ENCODE measurements around the gene GPR21. TPM values are rescaled to one million over a fixed set of nuclear protein-coding genes. Genes with fewer than 3 reads are reported as not detected.

Gene GPR21
- total and polyA plus RNA-seq, 8 donors, result 0.16 to 0.97 (median 0.55) TPM; not detected in 3

GRCh38 chr9:123073441-123073840 is 40.0 kb downstream of the GPR21 start:
- H3K27me3 ChIP-seq, result no peaks in the 10 kb centered on the region
- H3K4me1 ChIP-seq, result no peaks in the 10 kb centered on the region
- 74 to 77% methylated on average over 5 of the region's 5 CpGs for WGBS, 2 donors
- peaks cover 0 to 21% (median 4%) of the 10 kb centered on the region in 3 donors for H3K36me3 ChIP-seq
- FAIRE-seq (no peak), DNase-seq (no peak), ATAC-seq (no peak)
- H3K4me3 ChIP-seq, result no peak overlapping the region
- no peak for TF ChIP-seq CTCF (IDR thresholded peaks at IDR 0.05)
- no peaks in the 10 kb centered on the region for H3K9me3 ChIP-seq
- intact Hi-C loops (cut with DNase I), result no loop called here
- H3K27ac ChIP-seq, result no peak overlapping the region

GRCh38 chr9:123073991-123074422 is 40.5 kb downstream of the GPR21 start:
- intact Hi-C loops (cut with DNase I), result no loop called here
- FAIRE-seq (no peak), DNase-seq (no peak), ATAC-seq (no peak)
- no peak for TF ChIP-seq CTCF (IDR thresholded peaks at IDR 0.05)
- Histone ChIP-seq H3K9me3 (no peaks in the 10 kb centered on the region), H3K27ac (no peak overlapping the region), H3K4me3 (no peak overlapping the region), H3K36me3 (peaks cover 0 to 21% (median 4%) of the 10 kb centered on the region in 3 donors), H3K4me1 (no peaks in the 10 kb centered on the region), H3K27me3 (no peaks in the 10 kb centered on the region)
- WGBS, 2 donors, result 65 to 72% methylated on average over 1 of the region's 1 CpG

- no peak for ATAC-seq
- intact Hi-C loops (cut with DNase I), result no loop called here
- no peak for FAIRE-seq
- H3K4me1 ChIP-seq, result no peaks in the 10 kb centered on the region
- H3K36me3 ChIP-seq, result peaks cover 0 to 21% (median 4%) of the 10 kb centered on the region in 3 donors
- H3K27ac ChIP-seq, result no peak overlapping the region
- H3K9me3 ChIP-seq, result no peaks in the 10 kb centered on the region
- H3K27me3 ChIP-seq, result no peaks in the 10 kb centered on the region
- DNase-seq, result no peak
- 94 to 97% methylated on average over 3 of the region's 3 CpGs for whole genome bisulfite sequencing, 2 donors
- no peak for TF ChIP-seq CTCF (IDR thresholded peaks at IDR 0.05)
- no peak overlapping the region for H3K4me3 ChIP-seq
Measured at GRCh38 chr9:123074628-123075027, 41.2 kb downstream of the GPR21 start.

GRCh38 chr9:123080444-123080843 is 47.0 kb downstream of the GPR21 start:
- TF ChIP-seq CTCF (IDR thresholded peaks at IDR 0.05), result no peak
- Histone ChIP-seq H3K4me1 (no peaks in the 10 kb centered on the region), H3K9me3 (no peaks in the 10 kb centered on the region), H3K36me3 (peaks cover 0 to 18% (median 0%) of the 10 kb centered on the region in 3 donors), H3K4me3 (no peak overlapping the region), H3K27me3 (no peaks in the 10 kb centered on the region), H3K27ac (no peak overlapping the region)
- intact Hi-C loops (cut with DNase I), result loop anchor here in 1 of 3 donors (10.0 kb wide), 1 partner anchor 274 kb away; the partner anchor contains the start of gene CRB2
- FAIRE-seq (no peak), DNase-seq (no peak), ATAC-seq (no peak)
- WGBS, 2 donors, result 93% methylated on average over 3 of the region's 3 CpGs

GRCh38 chr9:123081824-123082223 is 48.4 kb downstream of the GPR21 start:
- peaks cover 0 to 6% (median 0%) of the 10 kb centered on the region in 3 donors for H3K36me3 ChIP-seq
- peak; percentile 38 to 68 (median 59) for ATAC-seq
- H3K27ac ChIP-seq, result no peak overlapping the region
- H3K4me3 ChIP-seq, result no peak overlapping the region
- no peak for FAIRE-seq
- DNase-seq, result no peak
- WGBS, 2 donors, result 18 to 25% methylated on average over 2 of the region's 2 CpGs
- no peaks in the 10 kb centered on the region for H3K27me3 ChIP-seq
- H3K4me1 ChIP-seq, result no peaks in the 10 kb centered on the region
- intact Hi-C loops (cut with DNase I), result loop anchor here in 1 of 3 donors (10.0 kb wide), 1 partner anchor 273 kb away; the partner anchor contains the start of gene CRB2
- TF ChIP-seq CTCF (IDR thresholded peaks at IDR 0.05), result peak in 2 of 4 donors; percentile 24 to 43
- no peaks in the 10 kb centered on the region for H3K9me3 ChIP-seq

All from pancreas (tissue), 10 donors.